HepG2 (cell line): ENCODE measurements around the gene MSANTD1. TPM values are rescaled to one million over a fixed set of nuclear protein-coding genes. Genes with fewer than 3 reads are reported as not detected.

Experiments used
- ATAC-seq: fragments of 200-7000 bp; cut with Tn5 transposase; 3 replicates; pipeline ENCODE4 v1.9.1; 2020; ENCODE audit warnings: mild to moderate bottlenecking, moderate library complexity
- BruUV-seq: library from RNA; stranded (reverse); fragments of 400-500 nt; replicated peaks from 2 replicates; lab custom pipeline; 2021; lab: Mats Ljungman, UMichigan
- CTCF ChIA-PET: fragments of 300-600 bp; formaldehyde crosslinking; extraction: SDS; loops from one replicate; lab custom pipeline; 2021; ENCODE audit warnings: low total read pairs, inconsistent platforms, low intra/inter-chr PET ratio; lab: Yijun Ruan, JAX
- POLR2A ChIA-PET: fragments of 350-600 bp; sonication (Branson Sonifier 250); formaldehyde crosslinking; loops from one replicate; lab custom pipeline; 2020; ENCODE audit warnings: antibody characterized with exemption, inconsistent platforms; lab: Yijun Ruan, JAX
- DNase-seq: peaks from one replicate; pipeline ENCODE4 v3.0.0-alpha.2; 2015; ENCODE audit warnings: low spot score
- FAIRE-seq: peaks from 3 replicates; lab custom pipeline; 2011; peaks lifted over from hg19 to GRCh38; lab: Jason Lieb, UNC
- H2AFZ ChIP-seq: one replicate; pipeline ENCODE4 v1.6.1; 2011; ENCODE audit warnings: low read length, inconsistent platforms
- H3K27ac ChIP-seq: fragments of 300-600 bp; 3 replicates; pipeline ENCODE4 v1.8.0; 2011; ENCODE audit warnings: mixed run types, mild to moderate bottlenecking, mixed read lengths, low read length, inconsistent platforms; ENCODE audit not compliant: insufficient read depth; ENCODE audit errors: extremely low read length
- H3K27me3 ChIP-seq, 2 experiments: fragments of 200-600 bp in 1 of 2; 2 replicates in 1 of 2; 3 replicates in 1 of 2; pipeline versions ENCODE4 v1.6.0 to v1.8.0; 2011; ENCODE audit warnings: low read length in 2 of 2, mild to moderate bottlenecking in 2 of 2, moderate library complexity in 2 of 2, inconsistent platforms in 1 of 2; ENCODE audit not compliant: insufficient read depth in 2 of 2, control insufficient read depth in 1 of 2
- H3K36me3 ChIP-seq, 2 experiments: fragments of 200-600 bp in 1 of 2; replicated peaks in 1 of 2; 2 replicates in 1 of 2; 3 replicates in 1 of 2; pipeline versions ENCODE4 v1.5.1 to v1.8.0; 2011; ENCODE audit warnings: low read length in 2 of 2, inconsistent platforms in 1 of 2; ENCODE audit not compliant: insufficient read depth in 2 of 2, control insufficient read depth in 1 of 2
- H3K4me1 ChIP-seq: 2 replicates; pipeline ENCODE4 v1.5.1; 2012; ENCODE audit warnings: low read length, inconsistent platforms; ENCODE audit not compliant: insufficient read depth
- H3K4me2 ChIP-seq: 2 replicates; pipeline ENCODE4 v1.6.0; 2011; ENCODE audit warnings: low read depth, low read length, inconsistent platforms
- H3K4me3 ChIP-seq, 3 experiments: fragments of 200-600 bp in 1 of 3; sonication (generic), shearing (Covaris generic) in 1 of 3; replicated peaks in 1 of 3; 2 replicates each; pipeline ENCODE4 v1.5.1; 2011 to 2016; ENCODE audit warnings: low read length in 3 of 3, inconsistent platforms in 2 of 3, low read depth in 2 of 3, mild to moderate bottlenecking in 2 of 3, control low read depth in 1 of 3, mixed read lengths in 1 of 3; ENCODE audit not compliant: insufficient read depth in 1 of 3
- H3K79me2 ChIP-seq: one replicate; pipeline ENCODE4 v1.6.1; 2011; ENCODE audit warnings: low read length, inconsistent platforms; ENCODE audit not compliant: insufficient read depth
- H3K9ac ChIP-seq: 2 replicates; pipeline ENCODE4 v1.6.0; 2011; ENCODE audit warnings: mild to moderate bottlenecking, low read depth, low read length, inconsistent platforms; ENCODE audit not compliant: insufficient read depth
- H3K9me3 ChIP-seq: 2 replicates; pipeline ENCODE4 v1.5.1; 2012; ENCODE audit warnings: mild to moderate bottlenecking, low read length
- H4K20me1 ChIP-seq: 2 replicates; pipeline ENCODE4 v1.6.0; 2011; ENCODE audit warnings: inconsistent platforms, mild to moderate bottlenecking, low read length, moderate library complexity; ENCODE audit not compliant: insufficient read depth
- AHR ChIP-seq: IDR thresholded peaks from 2 replicates; pipeline ENCODE4 v1.6.1; 2018; ENCODE audit warnings: missing genetic modification reagents, missing compliant biosample characterization
- ATRX ChIP-seq: sonication (generic); formaldehyde crosslinking; IDR thresholded peaks from 2 replicates; pipeline ENCODE4 v1.4.0; 2020; ENCODE audit warnings: missing genetic modification reagents, borderline replicate concordance
- CENPT ChIP-seq: sonication (generic); formaldehyde crosslinking; IDR thresholded peaks from 2 replicates; pipeline ENCODE4 v1.8.0; 2022; ENCODE audit warnings: low read depth, mild to moderate bottlenecking, moderate library complexity, missing genetic modification reagents
- GATA4 ChIP-seq: sonication (generic); IDR thresholded peaks from 2 replicates; pipeline ENCODE4 v1.6.1; 2016; ENCODE audit warnings: antibody characterized with exemption, low read depth, borderline replicate concordance
- HOXA7 ChIP-seq: sonication (generic); formaldehyde crosslinking; IDR thresholded peaks from 2 replicates; pipeline ENCODE4 v1.8.1; 2022; ENCODE audit warnings: mild to moderate bottlenecking, missing genetic modification reagents, moderate library complexity
- KLF16 ChIP-seq, 2 experiments: sonication (generic) in 1 of 2; formaldehyde crosslinking in 1 of 2; IDR thresholded peaks; 2 replicates each; pipeline versions ENCODE4 v1.6.1 to v1.8.0; 2016 to 2023; ENCODE audit warnings: missing genetic modification reagents in 2 of 2, missing compliant biosample characterization in 1 of 2
- MTF1 ChIP-seq: sonication (generic); formaldehyde crosslinking; IDR thresholded peaks from 2 replicates; pipeline ENCODE4 v1.5.0; 2020; ENCODE audit warnings: missing genetic modification reagents
- NR1H2 ChIP-seq: sonication (generic); formaldehyde crosslinking; IDR thresholded peaks from 2 replicates; pipeline ENCODE4 v1.8.1; 2022; ENCODE audit warnings: low read depth, missing genetic modification reagents, borderline replicate concordance
- SAFB2 ChIP-seq: sonication (generic); formaldehyde crosslinking; IDR thresholded peaks from 2 replicates; pipeline ENCODE4 v1.5.1; 2020; ENCODE audit warnings: missing genetic modification reagents, low read depth, mild to moderate bottlenecking, borderline replicate concordance
- SALL1 ChIP-seq: sonication (generic); formaldehyde crosslinking; IDR thresholded peaks from 2 replicates; pipeline ENCODE4 v1.8.0; 2022; ENCODE audit warnings: mild to moderate bottlenecking, missing genetic modification reagents
- SATB2 ChIP-seq: sonication (generic); formaldehyde crosslinking; IDR thresholded peaks from 2 replicates; pipeline ENCODE4 v1.5.0; 2020; ENCODE audit warnings: missing genetic modification reagents
- SMYD3 ChIP-seq: sonication (generic); formaldehyde crosslinking; IDR thresholded peaks from 2 replicates; pipeline ENCODE4 v1.8.1; 2023; ENCODE audit warnings: mild to moderate bottlenecking, missing genetic modification reagents
- SSRP1 ChIP-seq: IDR thresholded peaks from 2 replicates; pipeline ENCODE4 v1.6.1; 2016; ENCODE audit warnings: control low read depth
- STAG1 ChIP-seq: sonication (generic); formaldehyde crosslinking; IDR thresholded peaks from 2 replicates; pipeline ENCODE4 v1.4.0; 2020; ENCODE audit warnings: missing genetic modification reagents
- TFE3 ChIP-seq: IDR thresholded peaks from 2 replicates; pipeline ENCODE4 v1.6.1; 2016
- ZNF232 ChIP-seq: sonication (generic); formaldehyde crosslinking; IDR thresholded peaks from 2 replicates; pipeline ENCODE4 v1.4.0; 2020; ENCODE audit warnings: missing genetic modification reagents, borderline replicate concordance
- ZNF33A ChIP-seq: sonication (generic); formaldehyde crosslinking; IDR thresholded peaks from 2 replicates; pipeline ENCODE4 v1.5.1; 2020; ENCODE audit warnings: missing genetic modification reagents, mild to moderate bottlenecking, moderate library complexity, borderline replicate concordance
- ZNF782 ChIP-seq: sonication (generic); formaldehyde crosslinking; IDR thresholded peaks from 2 replicates; pipeline ENCODE4 v1.4.0; 2020; ENCODE audit warnings: missing genetic modification reagents, mild to moderate bottlenecking, borderline replicate concordance
- WGBS: methylation state at CpG from one replicate; pipeline ENCODE4 v1.1.6; 2017; ENCODE audit warnings: low lambda C conversion rate; 5-methylcytosine and 5-hydroxymethylcytosine counted together
- in situ Hi-C: cut with HindIII; loops from 2 replicates; pipeline ENCODE4 v1.10.0; 2017; ENCODE audit warnings: low pct_unique_long_range_greater_than_20kb; ENCODE audit not compliant: extremely low pct_ligation_motif_present
- intact Hi-C: fragments of 100-400 bp; cut with micrococcal nuclease; formaldehyde crosslinking; loops from one replicate; pipeline ENCODE4 v1.10.0; 2022; ENCODE audit not compliant: unreplicated experiment
- polyA plus RNA-seq, 8 experiments: library from polyadenylated mRNA; depleted of rRNA in 3 of 8; stranded (reverse) in 7 of 8; unstranded in 1 of 8; fragments of >200 nt; fragmentation: Illumina TruSeq in 4 of 8; extraction: Trizol in 4 of 8; gene quantifications; 2 replicates each; pipeline versions ENCODE4 v1.2.1 to v1.2.3, GENCODE V29; 2011 to 2016; ENCODE audit warnings: low read depth in 4 of 8, missing spikeins in 1 of 8, mixed read lengths in 1 of 8; ENCODE audit not compliant: insufficient read depth in 1 of 8
- total RNA-seq, 5 experiments: library from RNA; depleted of rRNA; stranded (reverse); fragments of >200 nt; fragmentation: Illumina TruSeq; extraction: Trizol; gene quantifications; 2 replicates each; pipeline ENCODE4 v1.2.3, GENCODE V29; 2016; ENCODE audit warnings: low read depth in 1 of 5

The MSANTD1 gene
- total and polyA plus RNA-seq, 2 of the 13 experiments (the other 11 are each of a cell fraction or from before 2014, with no cell fraction given): 0.22 to 0.40 TPM

- H3K27ac ChIP-seq: no peak overlapping the region
- no peaks in the 10 kb centered on the region for H3K79me2 ChIP-seq
- ATAC-seq: no peak
- no TSS peak for BruUV-seq
- no peaks in the 10 kb centered on the region for H3K9me3 ChIP-seq
- H3K9ac ChIP-seq: no peak overlapping the region
- H4K20me1 ChIP-seq: no peaks in the 10 kb centered on the region
- no peak overlapping the region for H3K4me3 ChIP-seq
- CTCF ChIA-PET: no interaction called here
- H3K36me3 ChIP-seq: peaks cover 33 to 90% of the 10 kb centered on the region in 2 experiments
- FAIRE-seq: no peak
- H2AFZ ChIP-seq: no peak overlapping the region
- no peak for DNase-seq
- no peak for TF ChIP-seq AHR (CRISPR knock-in tag)
- no peak for TF ChIP-seq SAFB2 (CRISPR knock-in tag)
- TF ChIP-seq NR1H2 (CRISPR knock-in tag): no peak
- no peak for TF ChIP-seq SALL1 (CRISPR knock-in tag)
- no peak for TF ChIP-seq ZNF782
- no peak for TF ChIP-seq TFE3
- TF ChIP-seq ZNF33A (CRISPR knock-in tag): no peak
- no peak for TF ChIP-seq ZNF232 (CRISPR knock-in tag)
- no peak for TF ChIP-seq CENPT (CRISPR knock-in tag)
- no peak for TF ChIP-seq MTF1 (CRISPR knock-in tag)
- no peak for TF ChIP-seq GATA4
- no peak for TF ChIP-seq SMYD3 (CRISPR knock-in tag)
- TF ChIP-seq SSRP1 (CRISPR knock-in tag): no peak
- TF ChIP-seq KLF16 (CRISPR knock-in tag; IDR thresholded peaks at IDR 0.05): no peak
- no peak for TF ChIP-seq HOXA7 (CRISPR knock-in tag)
- no peak for TF ChIP-seq SATB2 (CRISPR knock-in tag)
- TF ChIP-seq STAG1 (CRISPR knock-in tag): no peak
- TF ChIP-seq ATRX (CRISPR knock-in tag): no peak
- WGBS: 78% methylated on average over 2 of the region's 2 CpGs
- H3K4me1 ChIP-seq: peaks cover 14% of the 10 kb centered on the region
- intact Hi-C loops (no loop called here), in situ Hi-C loops (no loop called here)
- H3K4me2 ChIP-seq: no peak overlapping the region
- POLR2A ChIA-PET: no interaction called here
- H3K27me3 ChIP-seq: no peaks in the 10 kb centered on the region
These were observed 31.7 kb upstream of the MSANTD1 start for GRCh38 chr4:3217266-3217665.
